PFSK-1 (cell line): Measurements from ENCODE around the gene CTNNA3.

Experiments used
- FOXP2 ChIP-seq: optimal IDR thresholded peaks from 2 replicates; pipeline ENCODE3; 2011; ENCODE audit warnings: borderline replicate concordance, control low read depth, inconsistent platforms; ENCODE audit not compliant: insufficient read depth; ENCODE audit errors: extremely low read length, extremely low read depth
- POLR2AphosphoS5 ChIP-seq: IDR thresholded peaks from 2 replicates; pipeline ENCODE4 v1.6.1; 2012; ENCODE audit warnings: low read depth, mild to moderate bottlenecking, control low read depth, low read length, moderate library complexity
- SIN3A ChIP-seq: IDR thresholded peaks from 2 replicates; pipeline ENCODE4 v1.6.1; 2012; ENCODE audit warnings: mild to moderate bottlenecking, low read length, moderate library complexity, borderline replicate concordance; ENCODE audit not compliant: insufficient read depth
- TAF1 ChIP-seq: IDR thresholded peaks from 2 replicates; pipeline ENCODE4 v1.6.1; 2012; ENCODE audit warnings: low read length, control low read depth, borderline replicate concordance; ENCODE audit not compliant: insufficient read depth
- TF ChIP-seq, protein P1 (sequence below), 2 experiments: IDR thresholded peaks; 2 replicates each; pipeline versions ENCODE4 v1.6.1 to v1.8.0; 2011 to 2012; ENCODE audit warnings: low read depth in 2 of 2, low read length in 2 of 2, control low read depth in 1 of 2, inconsistent platforms in 1 of 2, mild to moderate bottlenecking in 1 of 2, moderate library complexity in 1 of 2; ENCODE audit not compliant: insufficient read depth in 1 of 2

The CTNNA3 gene

GRCh38 chr10:65903620-65904019, 1792.4 kb downstream of the CTNNA3 start:
- TF ChIP-seq SIN3A = no peak
- TF ChIP-seq FOXP2 = no peak
- no peak for TF ChIP-seq POLR2AphosphoS5
- no peak for TF ChIP-seq TAF1
- TF ChIP-seq, protein P1, sequence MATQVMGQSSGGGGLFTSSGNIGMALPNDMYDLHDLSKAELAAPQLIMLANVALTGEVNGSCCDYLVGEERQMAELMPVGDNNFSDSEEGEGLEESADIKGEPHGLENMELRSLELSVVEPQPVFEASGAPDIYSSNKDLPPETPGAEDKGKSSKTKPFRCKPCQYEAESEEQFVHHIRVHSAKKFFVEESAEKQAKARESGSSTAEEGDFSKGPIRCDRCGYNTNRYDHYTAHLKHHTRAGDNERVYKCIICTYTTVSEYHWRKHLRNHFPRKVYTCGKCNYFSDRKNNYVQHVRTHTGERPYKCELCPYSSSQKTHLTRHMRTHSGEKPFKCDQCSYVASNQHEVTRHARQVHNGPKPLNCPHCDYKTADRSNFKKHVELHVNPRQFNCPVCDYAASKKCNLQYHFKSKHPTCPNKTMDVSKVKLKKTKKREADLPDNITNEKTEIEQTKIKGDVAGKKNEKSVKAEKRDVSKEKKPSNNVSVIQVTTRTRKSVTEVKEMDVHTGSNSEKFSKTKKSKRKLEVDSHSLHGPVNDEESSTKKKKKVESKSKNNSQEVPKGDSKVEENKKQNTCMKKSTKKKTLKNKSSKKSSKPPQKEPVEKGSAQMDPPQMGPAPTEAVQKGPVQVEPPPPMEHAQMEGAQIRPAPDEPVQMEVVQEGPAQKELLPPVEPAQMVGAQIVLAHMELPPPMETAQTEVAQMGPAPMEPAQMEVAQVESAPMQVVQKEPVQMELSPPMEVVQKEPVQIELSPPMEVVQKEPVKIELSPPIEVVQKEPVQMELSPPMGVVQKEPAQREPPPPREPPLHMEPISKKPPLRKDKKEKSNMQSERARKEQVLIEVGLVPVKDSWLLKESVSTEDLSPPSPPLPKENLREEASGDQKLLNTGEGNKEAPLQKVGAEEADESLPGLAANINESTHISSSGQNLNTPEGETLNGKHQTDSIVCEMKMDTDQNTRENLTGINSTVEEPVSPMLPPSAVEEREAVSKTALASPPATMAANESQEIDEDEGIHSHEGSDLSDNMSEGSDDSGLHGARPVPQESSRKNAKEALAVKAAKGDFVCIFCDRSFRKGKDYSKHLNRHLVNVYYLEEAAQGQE (IDR thresholded peaks at IDR 0.05; ENCODE audit: insufficient read depth in 1 of 2, low read depth in 2 of 2, low read length in 2 of 2) = no peak

GRCh38 chr10:65900271-65900670, 1795.7 kb downstream of the CTNNA3 start:
- no peak for TF ChIP-seq FOXP2
- no peak for TF ChIP-seq TAF1
- TF ChIP-seq POLR2AphosphoS5 = no peak
- no peak for TF ChIP-seq SIN3A
- TF ChIP-seq, protein P1 (IDR thresholded peaks at IDR 0.05; ENCODE audit: insufficient read depth in 1 of 2, low read depth in 2 of 2, low read length in 2 of 2) = no peak

DNA sequence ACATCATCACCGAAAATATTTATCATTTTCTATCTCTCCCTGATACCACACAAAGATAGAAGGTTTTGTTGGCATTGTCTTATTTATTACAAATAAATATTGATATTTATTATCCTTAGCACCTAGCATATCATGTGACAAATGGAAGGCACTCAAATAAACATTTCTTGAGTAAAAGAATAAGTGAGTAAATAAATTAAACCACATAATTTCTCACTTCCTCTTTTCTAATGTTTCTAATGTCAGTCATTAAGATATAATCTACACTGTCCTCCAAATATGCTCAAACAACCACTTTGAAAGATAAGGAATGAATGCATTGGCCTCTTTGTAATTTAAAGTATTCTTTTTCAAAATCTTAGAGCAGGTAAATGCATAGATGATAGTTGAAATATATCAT, 1797.9 kb downstream of the CTNNA3 start:
- TF ChIP-seq POLR2AphosphoS5 (no peak), FOXP2 (no peak), TAF1 (no peak), SIN3A (no peak)
- TF ChIP-seq, protein P1 (IDR thresholded peaks at IDR 0.05; ENCODE audit: insufficient read depth in 1 of 2, low read depth in 2 of 2, low read length in 2 of 2) = no peak

DNA sequence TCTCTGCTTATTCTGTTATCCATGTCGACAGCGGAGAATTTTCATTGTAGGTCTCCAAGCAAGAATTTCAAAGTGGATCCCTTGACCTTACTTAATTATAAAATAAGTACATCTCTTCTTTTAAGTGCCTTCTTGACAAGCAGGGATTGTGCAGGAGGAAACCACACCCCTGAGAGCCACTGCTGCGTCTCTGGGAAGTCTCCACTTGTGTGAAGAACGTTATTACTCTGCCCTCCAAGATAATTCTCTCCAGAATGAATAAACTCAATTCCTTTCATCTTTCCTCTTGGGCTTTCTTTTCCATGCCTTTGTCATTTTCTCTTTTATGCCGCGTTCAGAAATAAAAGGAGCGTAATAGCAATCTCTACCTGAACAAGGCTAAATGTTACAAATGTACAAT, 1801.0 kb downstream of the CTNNA3 start:
- TF ChIP-seq POLR2AphosphoS5 = no peak
- TF ChIP-seq SIN3A = no peak
- TF ChIP-seq, protein P1 (IDR thresholded peaks at IDR 0.05; ENCODE audit: insufficient read depth in 1 of 2, low read depth in 2 of 2, low read length in 2 of 2) = no peak
- no peak for TF ChIP-seq FOXP2
- TF ChIP-seq TAF1 = no peak

DNA sequence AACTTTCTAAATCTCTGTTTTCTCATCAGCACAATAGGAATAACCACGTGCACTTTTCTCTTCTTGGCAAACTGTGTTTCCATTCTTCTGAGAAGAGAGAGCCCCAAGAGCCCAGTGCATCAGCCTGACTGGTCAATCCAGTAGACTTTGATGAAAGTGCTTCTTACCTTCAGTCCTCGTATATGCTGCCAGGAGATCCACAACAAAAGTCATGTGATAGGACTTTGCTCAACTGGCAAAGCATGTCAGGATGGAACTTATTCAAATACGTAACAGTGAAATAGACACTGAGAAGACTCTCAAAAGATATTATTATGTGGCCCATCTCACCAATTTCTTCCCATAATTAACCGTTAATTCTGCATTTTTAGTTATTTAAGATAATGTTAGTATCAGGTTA, 1801.6 kb downstream of the CTNNA3 start:
- no peak for TF ChIP-seq POLR2AphosphoS5
- TF ChIP-seq TAF1 = no peak
- TF ChIP-seq SIN3A = no peak
- no peak for TF ChIP-seq FOXP2
- TF ChIP-seq, protein P1 (IDR thresholded peaks at IDR 0.05; ENCODE audit: insufficient read depth in 1 of 2, low read depth in 2 of 2, low read length in 2 of 2) = no peak
